Right atrium auricular region (tissue), 2 donors: Measurements from ENCODE around the gene DCLRE1B. TPM values are rescaled to one million over a fixed set of nuclear protein-coding genes. Genes with fewer than 3 reads are reported as not detected.

Experiments
- DNase-seq: peaks from one replicate; pipeline ENCODE4 v3.0.0-alpha.2; 2019; ENCODE audit warnings: low spot score
- H3K27ac ChIP-seq, 2 donors: fragments of 200-600 bp; sonication (generic); 1 replicate in 1 of 2; 2 replicates in 1 of 2; pipeline ENCODE4 v1.5.1; 2016 to 2019
- H3K27me3 ChIP-seq, 2 donors: fragments of 200-600 bp; sonication (generic); one replicate each; pipeline versions ENCODE4 v1.5.1 to v1.6.0; 2017 to 2019
- H3K36me3 ChIP-seq: fragments of 200-600 bp; sonication (generic); one replicate; pipeline ENCODE4 v1.5.1; 2016
- H3K4me1 ChIP-seq, 2 donors: fragments of 200-600 bp; sonication (generic); one replicate each; pipeline versions ENCODE4 v1.5.1 to v1.6.0; 2017 to 2019
- H3K4me3 ChIP-seq, 2 donors: fragments of 200-600 bp; sonication (generic); 1 replicate in 1 of 2; 2 replicates in 1 of 2; pipeline ENCODE4 v1.5.1; 2017 to 2019; ENCODE audit warnings: mild to moderate bottlenecking in 1 of 2, moderate library complexity in 1 of 2
- H3K9me3 ChIP-seq, 2 donors: fragments of 200-600 bp; sonication (generic); one replicate each; pipeline ENCODE4 v1.5.1; 2019
- total RNA-seq, 2 donors: library from RNA; depleted of rRNA; stranded (reverse); fragments of >200 nt; gene quantifications; one replicate each; pipeline ENCODE4 v1.1.0, GENCODE V29; 2016
- TF ChIP-seq, protein P1 (sequence below), 2 donors: fragments of 200-600 bp; sonication (generic); IDR thresholded peaks; one replicate each; pipeline ENCODE4 v1.5.1; 2019; ENCODE audit warnings: antibody characterized with exemption in 2 of 2

Gene DCLRE1B
- total RNA-seq, 2 donors from 2014 or later, result 1.4 to 2.4 TPM

DNA sequence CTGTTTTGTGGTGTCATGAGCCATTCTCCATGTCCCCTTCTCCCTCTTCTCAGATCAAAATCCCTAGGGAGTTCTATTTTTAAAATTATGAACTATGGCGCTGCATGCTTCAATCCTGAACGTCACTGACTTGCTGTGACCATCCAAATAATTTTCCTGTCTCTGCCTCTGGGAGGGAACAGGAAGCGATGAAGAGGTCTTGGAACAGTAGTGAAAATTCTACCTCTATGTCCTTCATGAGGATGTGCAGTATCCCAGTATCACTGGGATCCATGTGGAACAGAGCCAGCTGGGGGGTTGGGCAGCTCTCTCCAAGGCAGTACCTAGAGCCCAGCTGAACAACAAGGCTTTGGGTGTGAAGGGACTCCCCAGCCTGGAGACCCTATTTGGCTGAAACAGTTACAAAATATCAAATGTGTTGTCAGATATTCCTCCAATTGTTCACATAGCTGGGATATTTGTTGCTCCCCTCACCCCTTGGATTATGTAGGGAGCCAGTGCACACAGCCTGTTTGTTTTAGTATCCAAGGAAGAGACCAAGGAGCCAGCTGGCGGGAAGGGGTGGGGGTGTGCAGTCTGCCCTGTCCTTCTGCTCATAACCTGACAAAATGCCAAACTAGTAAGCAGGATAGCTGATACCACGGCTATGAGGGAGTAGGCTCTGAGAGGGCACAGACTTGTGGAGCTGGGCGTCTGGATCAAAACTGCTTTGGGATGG lies 7.6 kb downstream of the DCLRE1B start:
- H3K4me3 ChIP-seq, result peak overlapping the region in 1 of 2 donors; percentile 24
- H3K36me3 ChIP-seq, result peaks cover 27% of the 10 kb centered on the region
- peak overlapping the region; percentile 77 to 78 for H3K27ac ChIP-seq
- H3K4me1 ChIP-seq, result peaks cover 0 to 21% of the 10 kb centered on the region in 2 donors
- TF ChIP-seq, protein P1, sequence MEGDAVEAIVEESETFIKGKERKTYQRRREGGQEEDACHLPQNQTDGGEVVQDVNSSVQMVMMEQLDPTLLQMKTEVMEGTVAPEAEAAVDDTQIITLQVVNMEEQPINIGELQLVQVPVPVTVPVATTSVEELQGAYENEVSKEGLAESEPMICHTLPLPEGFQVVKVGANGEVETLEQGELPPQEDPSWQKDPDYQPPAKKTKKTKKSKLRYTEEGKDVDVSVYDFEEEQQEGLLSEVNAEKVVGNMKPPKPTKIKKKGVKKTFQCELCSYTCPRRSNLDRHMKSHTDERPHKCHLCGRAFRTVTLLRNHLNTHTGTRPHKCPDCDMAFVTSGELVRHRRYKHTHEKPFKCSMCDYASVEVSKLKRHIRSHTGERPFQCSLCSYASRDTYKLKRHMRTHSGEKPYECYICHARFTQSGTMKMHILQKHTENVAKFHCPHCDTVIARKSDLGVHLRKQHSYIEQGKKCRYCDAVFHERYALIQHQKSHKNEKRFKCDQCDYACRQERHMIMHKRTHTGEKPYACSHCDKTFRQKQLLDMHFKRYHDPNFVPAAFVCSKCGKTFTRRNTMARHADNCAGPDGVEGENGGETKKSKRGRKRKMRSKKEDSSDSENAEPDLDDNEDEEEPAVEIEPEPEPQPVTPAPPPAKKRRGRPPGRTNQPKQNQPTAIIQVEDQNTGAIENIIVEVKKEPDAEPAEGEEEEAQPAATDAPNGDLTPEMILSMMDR (IDR thresholded peaks at IDR 0.05), result no peak
- peak; percentile 60 for DNase-seq
- no peaks in the 10 kb centered on the region for H3K27me3 ChIP-seq
- H3K9me3 ChIP-seq, result no peaks in the 10 kb centered on the region

DNA sequence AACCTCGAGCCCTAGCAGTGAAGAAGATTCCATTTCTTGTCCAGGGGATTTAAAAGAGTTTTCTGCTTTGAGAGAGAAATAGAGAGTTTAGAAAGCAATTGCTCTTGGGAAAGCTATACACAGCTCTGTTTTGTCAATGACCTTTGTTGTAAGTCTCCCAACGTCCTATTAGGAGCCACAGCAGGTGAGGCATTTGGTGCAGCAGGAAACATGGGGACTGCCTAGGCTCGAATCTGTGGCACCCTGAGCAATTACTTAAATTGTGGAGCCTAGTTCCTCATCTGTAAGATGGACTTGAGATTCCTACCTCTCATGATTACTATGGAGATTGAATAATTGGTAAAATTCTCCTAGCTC lies 8.2 kb downstream of the DCLRE1B start:
- peaks cover 0 to 21% of the 10 kb centered on the region in 2 donors for H3K4me1 ChIP-seq
- H3K36me3 ChIP-seq, result peaks cover 24% of the 10 kb centered on the region
- no peaks in the 10 kb centered on the region for H3K27me3 ChIP-seq
- no peak for DNase-seq
- peak overlapping the region; percentile 77 to 78 for H3K27ac ChIP-seq
- no peaks in the 10 kb centered on the region for H3K9me3 ChIP-seq
- TF ChIP-seq, protein P1 (IDR thresholded peaks at IDR 0.05), result no peak
- peak overlapping the region in 1 of 2 donors; percentile 24 for H3K4me3 ChIP-seq

DNA sequence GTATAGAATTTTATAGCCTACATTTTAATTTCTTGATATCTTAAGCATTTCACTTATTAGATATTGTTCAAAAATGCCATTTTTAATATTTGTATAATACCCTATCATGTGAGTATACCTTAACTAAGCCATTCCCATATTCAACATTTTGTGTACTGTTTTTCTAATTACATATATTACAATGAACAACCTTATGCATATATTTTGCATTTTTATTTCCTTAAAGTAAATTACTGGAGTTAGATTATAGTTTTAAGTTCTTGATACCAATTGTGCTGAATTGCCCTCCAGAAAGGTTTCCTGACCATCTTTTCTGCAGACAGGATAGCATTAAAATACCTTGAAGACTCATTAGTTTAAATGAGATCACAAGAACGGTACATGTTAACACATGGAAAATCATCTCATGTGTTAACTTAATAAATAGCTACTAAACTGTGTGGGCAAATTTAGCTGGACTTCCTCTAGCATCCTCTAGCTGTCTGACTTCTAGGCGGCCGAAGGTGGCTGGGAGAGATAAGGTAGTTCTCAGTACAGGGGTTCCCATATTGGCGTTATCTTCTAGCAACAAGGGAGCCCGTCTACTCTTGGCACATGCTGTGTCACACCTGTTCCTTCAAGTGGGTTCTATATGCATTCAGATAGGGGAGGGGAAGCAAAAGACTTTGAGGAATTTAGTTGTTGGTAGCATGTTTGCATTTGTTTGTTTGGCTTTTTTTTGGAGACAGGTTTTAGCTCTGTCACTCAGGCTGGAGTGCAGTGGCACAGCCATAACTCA lies 8.9 kb downstream of the DCLRE1B start:
- Histone ChIP-seq H3K9me3 (no peaks in the 10 kb centered on the region), H3K27ac (no peak overlapping the region), H3K4me3 (no peak overlapping the region), H3K4me1 (peaks cover 0 to 21% of the 10 kb centered on the region in 2 donors), H3K27me3 (no peaks in the 10 kb centered on the region), H3K36me3 (peaks cover 16% of the 10 kb centered on the region)
- no peak for DNase-seq
- TF ChIP-seq, protein P1 (IDR thresholded peaks at IDR 0.05), result no peak

DNA sequence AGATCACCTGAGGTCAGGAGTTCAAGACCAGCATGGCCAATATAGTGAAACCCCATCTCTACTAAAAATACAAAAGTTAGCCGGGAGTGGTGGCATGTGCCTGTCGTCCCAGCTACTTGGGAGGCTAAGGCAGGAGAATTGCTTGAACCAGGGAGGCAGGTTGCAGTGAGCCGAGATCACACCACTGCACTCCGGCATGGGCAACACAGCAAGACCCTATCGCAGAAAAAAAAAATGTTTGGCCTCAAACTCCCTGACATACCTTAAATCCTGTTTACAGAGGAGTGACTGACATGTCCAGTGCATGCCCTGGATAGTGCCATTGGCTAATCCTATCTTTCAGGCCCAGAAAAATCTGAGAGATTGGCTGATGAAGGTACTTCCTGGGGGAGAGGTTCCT lies 11.8 kb downstream of the DCLRE1B start:
- DNase-seq, result no peak
- no peak overlapping the region for H3K27ac ChIP-seq
- no peaks in the 10 kb centered on the region for H3K27me3 ChIP-seq
- H3K4me1 ChIP-seq, result peaks cover 0 to 18% of the 10 kb centered on the region in 2 donors
- no peak overlapping the region for H3K4me3 ChIP-seq
- TF ChIP-seq, protein P1 (IDR thresholded peaks at IDR 0.05), result no peak
- H3K36me3 ChIP-seq, result no peaks in the 10 kb centered on the region
- no peaks in the 10 kb centered on the region for H3K9me3 ChIP-seq

DNA sequence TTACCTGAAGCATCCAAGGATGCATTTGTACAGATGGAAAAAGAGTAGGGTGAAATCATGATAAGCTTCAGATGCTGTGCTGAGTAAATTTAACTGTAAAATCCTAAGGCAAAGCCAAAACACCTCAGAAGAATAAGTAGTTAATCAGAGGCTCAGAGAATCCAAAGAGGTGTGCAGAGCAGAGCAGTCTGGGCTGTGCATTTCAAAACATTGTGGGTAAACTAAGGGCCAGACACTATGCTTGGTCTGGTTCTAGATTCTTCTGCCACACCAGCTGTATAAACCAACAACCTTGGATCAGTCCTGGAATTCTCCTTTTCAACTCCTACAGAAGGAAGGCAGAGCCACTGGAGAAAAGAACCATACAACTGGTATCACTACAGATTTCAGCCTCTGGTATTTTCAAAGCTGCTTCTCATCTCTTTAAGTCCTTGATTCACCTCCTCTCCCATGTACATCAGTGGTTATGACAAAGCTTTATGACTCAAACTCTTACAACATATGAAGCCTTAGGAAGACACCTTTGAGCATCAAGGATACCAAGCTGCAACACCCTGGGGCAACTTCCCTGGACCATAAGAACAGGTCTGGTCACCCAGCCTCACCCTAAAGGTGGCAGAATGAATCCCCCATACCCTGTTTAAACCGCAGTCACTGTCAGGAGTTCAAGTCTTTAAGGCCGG lies 12.4 kb downstream of the DCLRE1B start:
- no peaks in the 10 kb centered on the region for H3K36me3 ChIP-seq
- H3K9me3 ChIP-seq, result no peaks in the 10 kb centered on the region
- no peak overlapping the region for H3K27ac ChIP-seq
- H3K27me3 ChIP-seq, result no peaks in the 10 kb centered on the region
- H3K4me1 ChIP-seq, result peaks cover 0 to 12% of the 10 kb centered on the region in 2 donors
- TF ChIP-seq, protein P1 (IDR thresholded peaks at IDR 0.05), result no peak
- H3K4me3 ChIP-seq, result no peak overlapping the region
- no peak for DNase-seq
